ENCODE results near the gene TTLL10. TPM values are rescaled to one million over a fixed set of nuclear protein-coding genes. Genes with fewer than 3 reads are reported as not detected.
A peak's percentile ranks its signal among the peaks of the same experiment; 100 is the strongest.

TTLL10 gene
- polyA plus RNA-seq, 1 donor (not counting 4 experiments of a cell fraction or from before 2014, with no cell fraction given), result not detected

GRCh38 chr1:1164701-1165451, 8.8 kb upstream of the TTLL10 start:
- H3K36me3 ChIP-seq (ENCODE audit: control insufficient read depth in 2 of 2, extremely low read depth in 1 of 2, insufficient read depth in 2 of 2, low read length in 2 of 2), result peaks cover 0 to 5% of the 10 kb centered on the region in 2 experiments
- no peaks in the 10 kb centered on the region for H3K27me3 ChIP-seq (ENCODE audit: control insufficient read depth, extremely low read depth, insufficient read depth, low read length)
- H3K4me1 ChIP-seq (ENCODE audit: control insufficient read depth, extremely low read depth, insufficient read depth, low read length), result peaks cover 11% of the 10 kb centered on the region
- H3K4me3 ChIP-seq (ENCODE audit: control insufficient read depth in 2 of 3, extremely low read depth in 1 of 3, insufficient read depth in 2 of 3, low read depth in 1 of 3, low read length in 3 of 3), result peak overlapping the region; percentile 83 to 98 (median 92)
- no peaks in the 10 kb centered on the region for H3K9me1 ChIP-seq (ENCODE audit: control insufficient read depth, extremely low read depth, insufficient read depth, low read length)
- H3K9ac ChIP-seq (ENCODE audit: control insufficient read depth, extremely low read depth, insufficient read depth, low read length), result peak overlapping the region; percentile 96
- H3K79me2 ChIP-seq (ENCODE audit: control insufficient read depth, insufficient read depth, low read length), result peaks cover 52% of the 10 kb centered on the region
- no peaks in the 10 kb centered on the region for H3K9me3 ChIP-seq (ENCODE audit: control insufficient read depth, low read depth, low read length)
- peak overlapping the region; percentile 95 for H3K27ac ChIP-seq (ENCODE audit: control insufficient read depth, insufficient read depth, low read length)
- no peak for DNase-seq (ENCODE audit: low read depth, low spot score)
- H4K20me1 ChIP-seq (ENCODE audit: control insufficient read depth, extremely low read depth, insufficient read depth, low read length), result peaks cover 7% of the 10 kb centered on the region
- FAIRE-seq, result peak; percentile 46
- H2AFZ ChIP-seq (ENCODE audit: control insufficient read depth, low read length), result no peak overlapping the region
- dilution Hi-C loops (cut with MboI; ENCODE audit: extremely low pct_ligation_motif_present, low sequenced_read_pairs), result no loop called here
- TF ChIP-seq EZH2 (IDR thresholded peaks at IDR 0.05; ENCODE audit: low read length) (no peak), CTCF (optimal IDR thresholded peaks at IDR 0.05 in 1 of 3, IDR thresholded peaks at IDR 0.05 in 1 of 3, conservative IDR thresholded peaks at IDR 0.05 in 1 of 3; ENCODE audit: extremely low read depth in 1 of 3, insufficient read depth in 2 of 3, low read length in 3 of 3) (no peak)
- peak overlapping the region; percentile 99 for H3K4me2 ChIP-seq (ENCODE audit: control insufficient read depth, extremely low read depth, insufficient read depth, low read depth, low read length)

- Histone ChIP-seq H3K9ac (ENCODE audit: control insufficient read depth, extremely low read depth, insufficient read depth, low read length) (peak overlapping the region; percentile 96), H2AFZ (ENCODE audit: control insufficient read depth, low read length) (no peak overlapping the region), H3K27ac (ENCODE audit: control insufficient read depth, insufficient read depth, low read length) (peak overlapping the region; percentile 95), H3K79me2 (ENCODE audit: control insufficient read depth, insufficient read depth, low read length) (peaks cover 52% of the 10 kb centered on the region), H3K9me1 (ENCODE audit: control insufficient read depth, extremely low read depth, insufficient read depth, low read length) (no peaks in the 10 kb centered on the region), H3K27me3 (ENCODE audit: control insufficient read depth, extremely low read depth, insufficient read depth, low read length) (no peaks in the 10 kb centered on the region), H3K4me3 (ENCODE audit: control insufficient read depth in 2 of 3, extremely low read depth in 1 of 3, insufficient read depth in 2 of 3, low read depth in 1 of 3, low read length in 3 of 3) (peak overlapping the region; percentile 83 to 98 (median 92)), H3K9me3 (ENCODE audit: control insufficient read depth, low read depth, low read length) (no peaks in the 10 kb centered on the region), H3K36me3 (ENCODE audit: control insufficient read depth in 2 of 2, extremely low read depth in 1 of 2, insufficient read depth in 2 of 2, low read length in 2 of 2) (peaks cover 0 to 5% of the 10 kb centered on the region in 2 experiments), H4K20me1 (ENCODE audit: control insufficient read depth, extremely low read depth, insufficient read depth, low read length) (peaks cover 7% of the 10 kb centered on the region), H3K4me1 (ENCODE audit: control insufficient read depth, extremely low read depth, insufficient read depth, low read length) (peaks cover 11% of the 10 kb centered on the region), H3K4me2 (ENCODE audit: control insufficient read depth, extremely low read depth, insufficient read depth, low read depth, low read length) (peak overlapping the region; percentile 99)
- no peak for FAIRE-seq
- dilution Hi-C loops (cut with MboI; ENCODE audit: extremely low pct_ligation_motif_present, low sequenced_read_pairs), result no loop called here
- no peak for DNase-seq (ENCODE audit: low read depth, low spot score)
- no peak for TF ChIP-seq EZH2 (IDR thresholded peaks at IDR 0.05; ENCODE audit: low read length)
- TF ChIP-seq CTCF (optimal IDR thresholded peaks at IDR 0.05 in 1 of 3, IDR thresholded peaks at IDR 0.05 in 1 of 3, conservative IDR thresholded peaks at IDR 0.05 in 1 of 3; ENCODE audit: extremely low read depth in 1 of 3, insufficient read depth in 2 of 3, low read length in 3 of 3), result no peak
Measured at GRCh38 chr1:1165485-1165884, 8.2 kb upstream of the TTLL10 start.

Data from keratinocyte (primary cell).